Kidney tubule cell (primary cell): ENCODE data around the gene LRRC7.

Experiments used
- DNase-seq: peaks from one replicate; pipeline ENCODE4 v3.0.0-alpha.2; 2018; ENCODE audit warnings: low spot score

LRRC7 gene

DNA sequence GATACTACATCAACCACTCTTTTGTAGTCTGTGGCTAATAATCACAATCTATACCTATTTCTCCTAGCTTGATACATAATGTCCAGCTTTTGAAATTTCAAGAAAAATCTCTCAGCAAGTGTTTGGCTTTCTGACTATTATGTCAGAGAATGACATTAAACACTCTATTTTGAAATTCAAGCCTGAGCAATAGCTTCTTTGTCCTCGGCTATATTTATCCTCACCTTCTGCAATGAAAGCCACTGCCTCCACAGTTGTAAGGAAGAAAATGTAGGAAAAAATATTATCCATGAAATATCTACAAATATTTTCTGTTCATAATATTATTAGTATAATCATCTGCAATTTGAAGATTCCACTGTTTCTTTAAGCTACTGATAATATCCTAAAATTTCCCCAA lies 22.1 kb downstream of the LRRC7 start:
- no peak for DNase-seq

DNA sequence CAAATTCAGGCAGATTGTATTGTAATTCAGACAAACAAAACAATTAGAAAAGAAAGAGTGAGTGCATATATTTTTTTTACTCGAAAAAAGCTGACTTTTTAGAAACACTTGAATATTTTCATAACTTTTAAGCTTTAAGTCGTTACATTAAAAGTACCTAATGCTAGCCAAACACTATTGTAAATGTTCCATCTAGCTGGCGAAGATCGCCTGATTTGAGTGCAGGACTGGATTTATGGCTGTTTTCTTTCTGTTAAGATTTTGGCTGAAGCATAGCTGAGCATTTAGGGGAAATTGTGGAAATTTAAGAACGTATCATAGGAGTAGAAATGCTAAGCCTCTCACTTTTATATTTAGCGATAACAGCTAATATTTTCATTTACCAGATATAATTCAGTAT lies 24.6 kb downstream of the LRRC7 start:
- no peak for DNase-seq

DNA sequence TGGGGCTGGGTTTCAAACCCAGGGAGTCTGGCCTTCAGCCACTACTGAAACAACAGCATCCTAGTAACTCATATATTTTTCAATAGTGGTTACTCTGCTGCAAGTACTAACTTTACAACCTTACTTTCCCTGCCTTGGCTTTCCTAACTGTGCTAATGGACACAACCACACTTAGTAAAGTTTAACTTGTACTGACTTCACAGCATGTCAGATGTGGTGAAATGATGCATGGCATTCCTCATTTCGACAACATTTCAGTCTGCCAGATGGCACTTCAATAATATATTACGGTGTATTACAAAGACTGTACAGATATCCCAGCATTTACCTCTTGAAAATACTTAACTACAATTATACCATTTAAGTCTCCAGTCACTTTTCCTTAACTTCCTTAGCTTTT lies 27.8 kb downstream of the LRRC7 start:
- peak; percentile 55 for DNase-seq

DNA sequence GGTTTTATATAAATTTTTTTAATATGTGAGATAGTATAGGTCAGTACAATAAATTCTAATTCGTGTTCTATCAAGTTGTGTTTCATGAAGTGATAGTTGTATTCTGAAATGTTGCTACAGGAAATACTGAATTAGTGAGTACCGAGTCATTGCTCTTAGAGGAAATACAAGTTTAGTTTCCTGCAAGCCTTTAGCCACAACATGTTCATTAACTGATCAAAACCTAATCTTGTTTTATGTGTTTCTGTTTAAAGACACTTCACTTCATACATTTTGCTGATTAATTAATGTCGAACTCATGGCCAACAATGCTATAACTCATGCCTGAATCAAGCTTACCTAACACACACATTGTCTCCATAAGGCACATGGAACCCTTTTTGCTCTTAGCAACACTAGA lies 43.6 kb downstream of the LRRC7 start:
- peak; percentile 74 for DNase-seq

- DNase-seq = peak; percentile 20
Observed at GRCh38 chr1:69613414-69613813, 45.7 kb downstream of the LRRC7 start.

DNA sequence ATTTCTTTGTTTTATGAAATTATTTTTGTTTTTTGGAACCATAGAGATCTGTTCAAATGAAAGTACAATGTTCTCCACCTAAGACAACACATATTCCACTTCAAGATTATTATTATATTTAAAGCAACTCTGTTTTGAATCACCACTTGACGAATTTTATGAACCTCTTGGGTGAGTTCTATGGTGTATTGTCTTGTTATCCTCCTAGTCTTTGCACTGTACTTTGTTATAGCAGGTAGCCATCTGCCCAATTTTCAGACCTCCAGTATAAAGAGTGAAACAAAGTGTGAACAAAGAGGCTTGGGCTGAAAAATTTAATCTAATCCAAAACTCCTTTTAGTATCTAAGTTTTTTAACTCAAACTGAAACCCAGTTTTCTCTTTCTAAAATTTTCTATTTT lies 71.0 kb downstream of the LRRC7 start:
- no peak for DNase-seq

- DNase-seq = no peak
Observed at GRCh38 chr1:69639159-69639558, 71.4 kb downstream of the LRRC7 start.

- no peak for DNase-seq
Observed at GRCh38 chr1:69643266-69643665, 75.5 kb downstream of the LRRC7 start.

- no peak for DNase-seq
Observed at GRCh38 chr1:69645477-69645876, 77.8 kb downstream of the LRRC7 start.

DNA sequence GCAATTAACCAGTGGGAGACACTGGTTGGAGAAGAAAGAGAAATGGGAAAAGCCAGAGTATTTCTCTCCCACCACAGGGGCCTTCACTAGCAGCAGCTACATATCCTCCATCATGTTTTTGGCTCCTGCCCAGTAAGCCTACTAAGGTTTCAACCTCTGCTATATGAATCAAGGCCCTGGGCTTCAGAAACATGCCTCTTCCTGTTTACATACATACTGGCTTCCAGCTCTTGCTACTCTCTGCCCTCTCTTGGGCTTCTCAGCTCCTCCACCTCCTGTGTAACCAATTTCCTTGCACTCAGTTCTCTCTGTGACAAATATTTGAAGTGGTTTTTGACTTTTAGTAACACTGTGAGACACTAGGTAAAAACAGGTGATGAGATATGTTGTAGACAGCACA lies 80.8 kb downstream of the LRRC7 start:
- DNase-seq = no peak

DNA sequence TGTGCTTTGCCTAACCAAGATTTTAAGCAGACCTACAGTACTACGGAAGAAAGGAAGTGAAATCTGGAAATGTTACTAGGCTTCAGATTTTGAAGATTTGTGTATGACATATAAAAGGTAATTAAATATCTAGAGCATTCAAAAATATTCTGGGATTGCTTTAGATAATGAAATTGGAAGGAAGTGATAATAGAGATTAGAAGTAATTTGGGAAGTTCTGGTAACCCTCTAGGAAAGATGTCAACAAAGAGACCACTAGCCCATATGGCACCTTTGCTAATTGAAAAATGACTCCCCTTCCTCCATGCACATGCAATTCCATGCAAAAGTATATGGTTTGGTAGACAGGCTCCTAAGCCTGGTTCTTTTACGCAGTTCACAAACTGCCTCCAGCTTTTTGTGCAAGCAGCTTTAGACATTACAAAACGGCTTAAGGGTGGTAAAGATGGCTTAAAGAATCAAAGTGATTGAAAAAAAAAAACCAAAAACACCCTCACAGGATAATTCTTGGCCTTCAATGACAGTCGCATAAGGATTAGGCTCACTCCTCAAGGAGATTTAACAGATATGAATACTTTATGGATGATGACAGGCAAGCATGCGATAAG lies 81.8 kb downstream of the LRRC7 start:
- no peak for DNase-seq

DNA sequence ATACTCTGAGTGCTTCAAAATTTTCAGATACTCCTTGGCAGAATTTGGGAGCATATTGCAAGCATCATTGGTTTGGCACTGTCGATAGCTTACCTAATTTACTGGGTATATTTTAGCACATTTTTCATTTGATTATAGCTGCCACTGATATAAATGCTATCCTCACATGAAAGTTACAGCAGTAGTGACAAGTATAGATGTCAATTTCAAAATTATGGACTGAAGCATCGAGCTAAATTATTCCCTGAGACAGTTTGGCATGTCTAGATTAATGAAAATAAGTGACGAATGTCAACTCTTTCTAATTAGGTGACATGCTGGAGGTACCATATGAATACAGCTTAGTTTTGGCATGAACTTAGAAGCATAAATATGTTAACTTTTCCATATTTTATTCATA lies 83.1 kb downstream of the LRRC7 start:
- DNase-seq = no peak

DNA sequence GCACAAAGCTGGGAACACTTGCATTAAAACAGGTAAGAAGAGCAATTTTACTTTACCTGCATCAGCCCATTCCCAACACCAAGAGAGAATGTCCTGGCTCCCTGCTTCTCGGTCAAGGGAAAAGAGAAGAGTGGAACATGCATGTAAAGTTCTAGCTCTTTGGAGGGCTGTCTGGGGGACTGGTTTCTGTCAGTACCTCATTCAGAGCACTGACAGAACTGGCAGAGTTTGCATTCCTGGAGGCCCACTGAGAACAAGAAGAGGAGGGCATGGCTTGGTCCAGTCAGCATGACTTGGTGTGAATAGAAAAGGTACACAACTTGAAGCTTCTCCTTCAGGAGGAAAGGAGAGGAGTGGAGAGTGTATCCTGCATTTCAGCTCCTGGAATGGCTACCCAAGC lies 83.9 kb downstream of the LRRC7 start:
- no peak for DNase-seq

GRCh38 chr1:69657971-69658370 lies 90.2 kb downstream of the LRRC7 start:
- DNase-seq = no peak

GRCh38 chr1:69661686-69662085 lies 94.0 kb downstream of the LRRC7 start:
- DNase-seq = no peak

- DNase-seq = no peak
Observed at GRCh38 chr1:69662321-69662720, 94.6 kb downstream of the LRRC7 start.

DNA sequence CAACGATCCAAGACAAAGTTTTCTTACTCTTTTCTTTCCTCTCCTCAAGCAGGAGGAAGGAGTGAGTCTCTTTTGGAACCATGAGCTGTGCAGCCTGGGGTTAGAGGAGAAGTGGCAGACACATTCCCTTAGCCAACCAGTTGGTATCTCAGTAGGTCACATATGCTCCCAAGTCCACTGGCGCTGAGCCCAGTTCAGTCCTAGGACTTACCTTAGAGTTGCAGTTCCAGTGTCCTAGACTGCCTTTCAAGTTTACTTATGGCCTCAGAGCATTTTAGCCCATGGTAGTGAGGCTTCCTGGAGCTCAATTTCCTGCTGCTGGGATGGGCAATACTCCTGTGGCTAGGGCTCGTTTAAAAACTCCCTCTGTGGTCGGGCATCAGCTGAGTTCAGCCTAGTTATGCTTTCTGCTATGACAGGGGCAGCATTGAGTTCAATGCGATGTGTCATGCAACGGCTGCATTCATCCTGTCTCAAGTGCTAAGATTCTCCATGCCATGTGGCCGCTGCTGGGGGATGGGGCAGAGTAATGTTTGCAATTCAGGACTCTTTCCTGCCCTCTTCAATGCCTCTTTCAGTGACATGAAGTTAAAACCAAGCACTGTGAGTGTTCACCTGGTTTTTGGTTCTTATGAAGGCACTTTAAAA lies 103.8 kb downstream of the LRRC7 start:
- DNase-seq = peak; percentile 5

GRCh38 chr1:69673321-69673720 lies 105.6 kb downstream of the LRRC7 start:
- DNase-seq = no peak

DNA sequence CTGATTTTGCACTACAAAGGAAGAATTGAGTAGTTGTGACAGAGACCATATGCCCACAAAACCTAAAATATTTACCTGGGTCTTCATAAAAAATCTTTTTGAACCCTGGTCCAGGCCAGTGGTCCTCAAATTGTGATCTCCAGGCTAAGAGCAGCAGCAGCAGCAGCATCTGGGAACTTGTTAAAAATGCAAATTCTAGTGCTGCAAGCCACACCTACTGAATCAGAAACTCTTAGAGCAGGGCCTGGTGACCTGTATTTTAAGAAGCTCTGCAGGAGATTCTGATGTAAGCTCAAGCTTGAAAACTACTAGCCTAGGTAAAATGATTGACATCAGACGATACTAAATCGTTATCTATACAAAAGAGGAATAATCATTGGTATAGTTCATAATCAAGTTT lies 112.2 kb downstream of the LRRC7 start:
- DNase-seq = no peak

GRCh38 chr1:69686367-69686984 lies 118.8 kb downstream of the LRRC7 start:
- no peak for DNase-seq

DNA sequence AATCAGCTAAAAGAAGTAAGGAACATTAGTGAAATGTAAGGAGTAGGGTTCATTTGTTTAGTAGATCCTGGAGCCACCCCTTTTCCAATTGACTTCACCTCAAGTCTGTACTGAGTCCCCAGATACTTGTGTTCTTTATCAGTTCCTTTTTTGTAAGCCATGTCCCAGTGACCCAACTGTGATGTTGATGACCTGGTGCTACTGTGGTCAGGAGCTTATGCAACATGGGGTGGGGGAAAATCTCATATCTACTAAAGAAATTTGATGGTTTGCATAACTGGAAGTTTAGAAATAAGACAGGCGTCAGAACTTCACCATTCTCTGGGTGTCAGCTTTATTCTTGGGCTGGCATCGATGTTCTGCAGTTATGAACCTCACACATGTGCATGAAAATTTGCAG lies 120.5 kb downstream of the LRRC7 start:
- no peak for DNase-seq

GRCh38 chr1:69691179-69691578 lies 123.5 kb downstream of the LRRC7 start:
- DNase-seq = no peak

GRCh38 chr1:69693921-69694675 lies 126.4 kb downstream of the LRRC7 start:
- no peak for DNase-seq
